ENCODE data around the gene CDC45. TPM values are rescaled to one million over a fixed set of nuclear protein-coding genes. Genes with fewer than 3 reads are reported as not detected.

The CDC45 gene
- total RNA-seq, 1 donor = 22.9 TPM

- no peak for DNase-seq (ENCODE audit: low read depth)
- TF ChIP-seq CTCF (IDR thresholded peaks at IDR 0.05; ENCODE audit: insufficient read depth, low read length) = no peak
Observed at GRCh38 chr22:19449422-19449767, 30.3 kb upstream of the CDC45 start.

GRCh38 chr22:19450363-19451175 is 29.2 kb upstream of the CDC45 start:
- H3K4me3 ChIP-seq (ENCODE audit: low read depth, low read length) = no peak overlapping the region
- DNase-seq (ENCODE audit: low read depth) = no peak
- no peak for TF ChIP-seq CTCF (IDR thresholded peaks at IDR 0.05; ENCODE audit: insufficient read depth, low read length)

More at GRCh38 chr22:19449422-19449767, 30.3 kb upstream of the CDC45 start:
- no peak overlapping the region for H3K4me3 ChIP-seq (ENCODE audit: low read depth, low read length)

GRCh38 chr22:19451570-19451969 is 28.1 kb upstream of the CDC45 start:
- H3K4me3 ChIP-seq (ENCODE audit: low read depth, low read length) = no peak overlapping the region
- TF ChIP-seq CTCF (IDR thresholded peaks at IDR 0.05; ENCODE audit: insufficient read depth, low read length) = no peak
- no peak for DNase-seq (ENCODE audit: low read depth)

GRCh38 chr22:19453718-19454117 is 26.0 kb upstream of the CDC45 start:
- no peak for TF ChIP-seq CTCF (IDR thresholded peaks at IDR 0.05; ENCODE audit: insufficient read depth, low read length)
- no peak overlapping the region for H3K4me3 ChIP-seq (ENCODE audit: low read depth, low read length)
- DNase-seq (ENCODE audit: low read depth) = no peak

- no peak for DNase-seq (ENCODE audit: low read depth)
- H3K4me3 ChIP-seq (ENCODE audit: low read depth, low read length) = no peak overlapping the region
- no peak for TF ChIP-seq CTCF (IDR thresholded peaks at IDR 0.05; ENCODE audit: insufficient read depth, low read length)
Observed at GRCh38 chr22:19454156-19454555, 25.6 kb upstream of the CDC45 start.

- DNase-seq (ENCODE audit: low read depth) = no peak
- no peak for TF ChIP-seq CTCF (IDR thresholded peaks at IDR 0.05; ENCODE audit: insufficient read depth, low read length)
- H3K4me3 ChIP-seq (ENCODE audit: low read depth, low read length) = no peak overlapping the region
Observed at GRCh38 chr22:19455033-19455432, 24.7 kb upstream of the CDC45 start.
